ENCODE measurements around the gene CCDC14.

GRCh38 chr3:123929325-123929724, 31.7 kb downstream of the CCDC14 start:
- TF ChIP-seq CTCF (conservative IDR thresholded peaks at IDR 0.05; ENCODE audit: low read length) (no peak), EZH2phosphoT487 (IDR thresholded peaks at IDR 0.05; ENCODE audit: borderline replicate concordance, low read depth, low read length) (no peak)

Data from OCI-LY7 (cell line).